ENCODE data around the gene RFPL3.
A peak's percentile ranks its signal among the peaks of the same experiment; 100 is the strongest.
"Not testable (repeated sequence)": the region's sequence is repeated elsewhere in the genome, so short reads cannot be mapped to it uniquely, and the experiment has no call there.

RFPL3 gene

DNA sequence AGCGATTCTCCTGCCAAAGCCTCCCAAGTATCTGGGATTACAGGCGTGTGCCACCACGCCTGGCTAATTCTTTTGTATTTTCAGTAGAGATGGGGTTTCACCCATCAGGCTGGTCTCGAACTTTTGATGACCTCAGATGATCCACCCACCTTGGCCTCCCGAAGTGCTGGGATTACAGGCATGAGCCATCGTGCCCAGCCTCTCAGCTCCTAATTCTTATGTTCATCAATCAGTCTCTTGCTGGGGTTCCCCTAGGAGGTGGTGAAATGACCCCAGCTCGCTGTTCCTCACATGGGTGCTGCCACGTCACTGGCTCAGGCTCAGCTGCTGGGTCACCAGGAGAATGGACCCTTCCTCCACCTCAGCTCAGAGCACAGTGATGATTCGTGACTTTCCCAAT is at the start of gene RFPL3:
Gene RFPL3 (plus strand): TSS at position 301 of the 400 bp plus-strand sequence. CDS start 205 bp downstream, outside the sequence.
- not testable (repeated sequence) for DNase-seq

DNA sequence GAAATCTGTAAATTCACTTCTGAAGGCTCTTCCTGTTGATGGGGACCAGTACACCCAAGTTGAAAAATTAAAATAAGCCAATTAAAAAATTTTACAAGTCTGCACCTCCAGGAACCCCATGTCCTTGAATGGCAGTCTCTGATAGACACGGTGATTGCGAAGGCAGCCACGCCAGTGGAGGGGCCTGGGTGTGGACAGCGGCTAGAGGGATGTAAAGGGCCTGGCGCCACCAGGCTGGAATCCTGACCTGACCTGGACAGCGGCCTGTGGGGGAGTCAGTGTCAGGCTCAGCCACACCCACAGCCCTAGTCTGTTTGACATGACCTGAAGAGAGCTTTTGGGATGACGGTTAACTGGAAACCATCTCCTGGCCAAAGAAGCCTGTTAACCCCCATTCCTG is 49.5 kb upstream of the RFPL3 start:
- DNase-seq: peak; percentile 35

DNA sequence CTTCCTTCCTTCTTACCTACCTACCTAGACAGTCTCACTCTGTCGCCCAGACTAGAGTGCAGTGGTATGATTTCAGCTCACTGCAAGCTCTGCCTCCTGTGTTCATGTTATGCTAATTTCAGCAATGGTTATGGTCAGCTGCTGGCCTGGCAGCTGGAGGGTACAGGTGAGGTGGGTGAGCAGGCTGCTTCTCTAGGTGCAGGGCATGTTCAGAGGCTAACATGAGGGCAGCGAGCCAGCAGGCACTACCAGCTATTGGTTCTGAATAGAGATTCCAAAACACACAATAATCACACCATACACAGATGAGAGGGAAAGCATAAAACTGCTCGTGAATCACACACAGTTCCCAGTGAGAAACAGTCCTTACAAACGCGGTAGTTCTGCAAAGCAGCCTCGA is 48.7 kb upstream of the RFPL3 start:
- DNase-seq: no peak

DNA sequence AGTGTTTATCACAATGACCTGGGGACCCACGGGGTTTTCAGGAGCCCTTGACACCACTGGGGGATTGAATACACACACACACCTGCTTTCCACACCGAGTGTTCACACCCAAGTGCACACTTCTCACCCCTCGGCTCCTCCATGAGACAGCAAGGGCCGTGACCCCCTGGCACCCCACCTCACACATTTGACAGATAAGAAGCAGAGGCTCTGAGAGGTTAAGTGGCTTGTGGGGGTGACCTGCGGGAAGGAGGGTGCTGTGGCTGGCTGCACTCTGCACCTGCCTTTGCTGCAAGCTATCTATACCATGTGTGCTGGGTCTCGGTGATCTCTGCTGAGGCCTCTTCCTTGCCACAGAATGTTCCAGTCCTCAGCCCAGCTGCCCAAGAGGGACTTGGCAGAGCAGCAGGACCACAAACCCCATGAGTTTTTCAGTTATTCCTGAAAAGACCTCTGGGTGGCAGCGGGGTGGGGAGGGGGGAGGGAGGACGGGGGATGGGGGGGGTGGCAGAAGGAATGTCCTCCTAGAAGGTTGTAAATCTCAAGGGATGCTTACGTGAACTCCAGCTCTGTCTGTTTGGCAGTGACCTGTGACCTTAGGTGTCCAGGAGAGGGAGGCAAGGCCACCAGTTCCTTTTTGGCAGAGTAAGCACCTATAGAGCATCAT is 47.9 kb upstream of the RFPL3 start:
- peak; percentile 48 for DNase-seq

DNA sequence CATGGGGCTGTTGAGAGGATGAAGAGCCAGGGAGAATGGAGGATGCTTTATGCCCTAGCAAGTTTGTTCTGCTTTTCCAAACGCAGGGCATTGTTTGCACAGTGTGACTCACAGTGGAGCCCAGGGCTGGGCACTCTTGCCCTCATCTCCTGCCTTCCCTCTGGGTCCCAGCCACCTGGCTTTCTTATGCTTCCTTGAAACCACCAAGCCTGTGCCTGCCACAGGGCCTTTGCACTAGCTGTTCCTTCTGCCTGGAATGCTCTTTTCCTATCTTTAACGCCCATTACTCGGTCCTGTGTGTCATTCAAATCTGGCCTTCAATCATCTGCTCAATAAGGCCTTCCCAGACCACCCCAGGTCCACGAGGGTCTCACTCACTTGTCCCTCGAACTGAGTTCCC is 46.9 kb upstream of the RFPL3 start:
- no peak for DNase-seq

DNA sequence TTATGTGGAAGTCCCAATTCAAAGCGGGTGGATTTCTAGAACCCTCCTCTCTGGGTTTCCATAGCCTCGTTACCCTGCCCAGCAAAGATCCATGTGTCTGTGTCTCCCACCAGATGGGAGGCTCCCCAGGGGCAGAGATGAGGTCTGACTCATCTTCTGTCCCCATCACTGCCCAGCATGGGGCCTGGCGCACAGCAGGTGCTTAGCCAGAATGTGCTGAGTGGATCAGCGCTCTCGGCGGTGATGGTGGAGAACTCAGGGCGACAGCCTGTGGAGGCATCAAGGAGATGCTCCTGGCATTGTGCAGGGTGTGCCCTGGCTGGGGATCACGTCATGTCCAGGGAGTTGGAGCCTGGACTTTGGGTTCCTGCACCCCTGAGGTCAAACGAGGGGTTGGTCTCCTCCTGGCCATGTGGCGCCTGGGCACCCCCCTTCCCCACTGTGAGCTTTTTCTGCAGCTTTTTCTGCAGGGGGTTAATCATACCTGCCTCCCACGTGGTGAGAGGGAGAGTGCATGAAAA is 46.1 kb upstream of the RFPL3 start:
- peak; percentile 33 for DNase-seq

DNA sequence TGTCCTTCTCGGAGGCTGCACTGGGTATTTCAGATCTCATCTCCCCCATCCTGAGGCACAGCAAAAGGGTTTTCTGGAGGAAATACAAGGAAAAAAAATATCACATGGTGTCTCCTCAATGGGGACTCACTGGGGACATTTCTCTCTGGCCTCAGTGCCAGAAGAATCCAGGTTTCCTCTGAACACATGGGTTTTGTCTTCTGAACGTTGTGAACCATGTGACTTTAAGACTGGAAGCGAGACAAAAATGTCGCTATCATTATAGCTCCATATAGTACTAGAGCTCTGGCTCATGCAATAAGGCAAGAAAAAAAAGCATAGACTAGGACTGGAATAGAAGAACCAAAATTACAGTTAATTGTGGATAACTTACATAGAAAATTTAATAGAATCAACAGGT is 44.9 kb upstream of the RFPL3 start:
- no peak for DNase-seq

DNA sequence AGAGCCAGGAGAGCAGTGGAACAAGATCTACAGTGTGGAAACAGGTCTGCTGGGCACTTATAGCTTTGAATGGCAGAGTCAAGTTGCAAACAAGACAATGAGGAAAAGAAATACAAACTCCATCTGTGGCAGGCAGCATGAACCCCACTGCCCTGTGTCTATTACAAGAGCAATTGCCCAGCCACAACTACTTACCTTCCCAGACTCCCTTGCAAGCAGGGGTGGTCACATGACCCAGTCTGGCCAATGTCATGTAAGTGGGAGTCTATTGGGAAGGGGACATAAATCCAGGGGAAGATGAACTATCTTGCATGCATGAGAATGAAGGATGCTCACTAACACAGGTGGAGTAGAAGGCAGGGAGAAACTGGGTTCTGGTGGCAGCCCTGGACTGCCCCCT is 44.1 kb upstream of the RFPL3 start:
- DNase-seq: no peak

DNA sequence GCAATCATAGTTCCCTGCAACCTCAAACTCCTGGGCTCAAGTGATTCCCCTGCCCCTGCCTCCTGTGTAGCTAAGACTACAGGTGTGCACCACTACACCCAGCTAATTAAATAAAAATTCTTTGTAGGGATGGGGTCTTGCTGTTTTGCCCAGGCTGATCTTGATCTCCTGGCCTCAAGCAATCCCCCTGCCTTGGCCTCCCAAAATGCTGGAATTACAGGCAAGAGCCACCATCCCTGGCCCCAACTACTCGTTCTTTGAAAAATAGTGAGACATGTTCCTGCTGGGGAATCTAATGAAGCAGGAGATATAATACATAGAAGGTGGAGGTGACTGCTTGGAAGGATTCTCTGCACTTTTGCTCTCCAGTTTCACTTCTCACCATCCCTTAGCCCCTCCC is 40.1 kb upstream of the RFPL3 start:
- DNase-seq: no peak

DNA sequence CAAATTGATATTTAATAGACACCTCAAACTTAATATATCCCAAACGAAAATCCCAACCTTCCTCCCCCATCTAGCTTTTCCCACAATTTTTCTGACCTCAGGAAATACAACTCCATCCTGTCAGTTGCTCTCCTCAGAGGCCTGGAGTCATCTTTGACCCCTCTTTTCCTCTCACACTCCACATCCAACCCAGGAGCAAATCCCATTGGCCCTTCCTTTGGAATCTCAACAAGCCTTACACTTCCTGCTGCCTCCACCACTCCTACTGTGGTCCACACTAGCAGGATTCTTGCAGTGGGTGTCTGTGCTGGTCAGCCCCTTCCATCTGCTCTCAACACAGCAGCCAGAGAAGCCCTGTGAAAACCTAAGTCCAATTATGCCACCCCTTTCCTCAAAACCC is 39.3 kb upstream of the RFPL3 start:
- no peak for DNase-seq

DNA sequence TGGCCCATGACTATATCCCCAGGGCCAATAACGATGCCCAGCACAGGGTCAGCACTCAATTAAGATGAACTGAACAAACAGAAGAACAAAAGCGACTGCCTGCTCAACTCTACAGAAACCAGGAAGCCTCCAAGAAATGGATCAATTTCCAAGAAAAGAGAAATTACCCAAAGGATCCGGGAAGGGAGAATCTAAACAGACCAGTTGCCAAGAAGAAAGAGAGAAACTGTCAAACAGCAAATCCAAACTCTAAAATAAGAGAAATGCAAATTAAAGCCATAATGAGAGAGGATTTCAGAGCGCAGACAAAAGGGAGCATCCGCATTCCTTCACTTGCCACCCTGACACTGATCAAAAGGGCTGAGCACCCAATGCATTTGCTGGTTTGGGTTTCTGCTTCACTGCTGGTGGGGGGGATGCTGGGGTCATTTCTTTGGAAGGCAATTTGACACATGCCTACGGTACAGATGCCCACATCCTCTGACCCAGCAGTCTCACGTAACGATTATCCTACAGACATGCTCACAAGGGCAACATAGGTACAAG is 37.7 kb upstream of the RFPL3 start:
- no peak for DNase-seq

DNA sequence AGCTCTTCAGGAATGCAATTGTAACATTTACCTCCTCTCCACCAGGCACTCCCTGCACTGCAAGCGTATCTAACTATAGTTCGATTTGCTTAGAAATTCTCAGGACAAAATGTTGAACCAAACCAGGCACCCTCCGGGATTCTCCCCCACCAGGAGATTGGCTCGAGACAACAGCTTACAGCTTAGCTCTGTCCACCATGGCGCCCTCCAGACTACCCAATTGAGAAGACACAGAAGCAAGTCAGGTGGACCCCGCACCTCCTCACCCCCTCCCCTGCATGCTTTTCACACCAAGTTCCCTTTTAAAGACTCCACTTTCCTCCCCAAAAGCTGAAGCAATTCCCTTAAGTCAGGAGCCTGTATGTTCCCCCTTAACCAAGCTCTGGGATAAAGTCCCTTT is 34.7 kb upstream of the RFPL3 start:
- peak; percentile 35 for DNase-seq

DNA sequence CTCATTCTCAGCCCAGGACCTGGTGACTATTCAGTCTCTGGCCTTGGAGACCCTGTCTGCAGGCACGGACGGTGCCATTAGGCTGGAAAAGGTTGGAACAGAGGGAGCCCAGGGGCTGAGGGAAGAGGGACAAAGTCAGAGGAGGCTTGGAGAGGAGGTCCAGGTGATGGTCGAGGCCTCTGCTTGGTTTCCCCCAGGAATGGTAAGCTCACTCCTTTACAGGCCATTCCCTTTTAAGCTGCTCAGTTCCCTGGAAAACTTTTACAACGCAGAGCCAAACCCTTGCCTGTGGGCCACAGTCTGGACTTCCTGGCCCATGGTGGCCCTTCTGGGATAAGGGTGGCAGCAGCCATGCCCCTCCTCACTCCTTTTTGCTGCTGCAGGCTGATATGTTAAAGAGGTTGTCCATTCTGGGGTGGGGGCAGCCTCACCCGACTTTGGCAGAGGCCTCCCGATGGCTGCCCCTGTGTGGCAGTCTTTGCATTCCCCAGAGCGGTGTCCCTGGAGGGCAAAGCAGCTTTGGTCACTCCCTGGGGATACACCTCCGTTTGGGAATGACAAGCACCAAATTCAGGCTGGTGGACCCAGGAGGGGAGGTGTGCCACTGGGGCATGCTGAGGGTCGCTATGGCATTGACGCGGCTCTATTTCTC is 34.0 kb upstream of the RFPL3 start:
- no peak for DNase-seq

DNA sequence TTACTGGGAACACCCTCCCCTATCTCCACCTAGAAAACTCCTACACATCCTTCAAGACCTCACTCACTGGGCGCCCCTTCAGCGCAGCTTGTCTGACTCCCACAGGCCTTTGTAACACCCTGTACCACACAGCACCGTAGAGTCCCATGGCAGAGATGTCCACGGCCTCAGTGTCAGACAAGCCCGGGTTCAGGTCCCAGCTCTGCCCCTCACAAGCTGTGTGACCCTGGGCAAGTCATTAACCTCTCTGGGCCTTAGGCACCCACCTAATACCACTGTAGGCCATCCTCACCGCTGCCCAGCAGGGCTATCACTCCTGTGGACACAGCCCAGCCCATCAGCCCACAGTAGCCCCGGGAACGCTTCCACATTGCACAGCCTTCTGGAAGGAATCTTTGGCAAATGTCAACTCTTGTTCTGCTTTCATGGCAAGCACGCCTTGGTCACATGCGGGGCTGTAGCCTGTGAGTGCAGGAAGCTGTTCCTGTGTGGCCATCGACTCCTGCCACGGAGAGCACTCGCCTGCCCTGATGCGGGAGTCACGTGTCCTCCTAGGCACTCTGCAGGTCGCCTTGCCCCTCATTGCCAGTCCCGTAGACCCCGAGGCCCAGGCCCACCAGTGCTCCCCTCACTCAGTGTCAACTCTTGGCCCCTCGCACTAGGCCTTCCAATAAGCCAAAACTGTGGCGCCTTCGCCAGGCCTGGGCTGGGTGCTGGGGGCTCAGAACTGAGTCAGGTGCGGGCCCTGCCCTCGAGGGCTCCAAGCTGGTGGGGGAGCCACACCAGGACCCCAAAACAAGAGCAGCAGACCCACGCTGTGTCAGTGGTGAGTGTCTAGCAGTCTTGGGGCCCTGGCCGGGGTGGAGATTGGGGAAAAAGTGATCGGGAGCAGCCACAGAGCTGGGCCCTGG is 32.9 kb upstream of the RFPL3 start:
- peak; percentile 45 for DNase-seq

DNA sequence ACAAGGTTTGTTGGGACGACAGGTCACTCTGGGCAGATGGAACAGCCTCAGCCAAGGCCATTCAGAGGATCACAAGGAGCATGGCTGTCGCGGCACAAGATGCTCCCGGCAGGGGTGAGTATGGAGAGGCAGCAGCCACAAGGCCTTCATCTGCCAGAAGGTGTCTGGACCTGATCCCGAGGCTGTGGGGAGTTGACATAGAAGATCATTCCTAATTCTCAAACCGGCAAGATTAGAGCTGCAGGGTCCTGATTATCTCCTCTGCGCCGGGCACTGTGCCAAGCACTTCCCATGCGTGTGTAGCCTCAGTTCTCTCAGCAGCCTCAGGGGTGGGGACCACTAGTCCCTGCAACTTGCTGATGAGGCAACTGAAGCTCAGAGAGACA is 32.3 kb upstream of the RFPL3 start:
- no peak for DNase-seq

DNA sequence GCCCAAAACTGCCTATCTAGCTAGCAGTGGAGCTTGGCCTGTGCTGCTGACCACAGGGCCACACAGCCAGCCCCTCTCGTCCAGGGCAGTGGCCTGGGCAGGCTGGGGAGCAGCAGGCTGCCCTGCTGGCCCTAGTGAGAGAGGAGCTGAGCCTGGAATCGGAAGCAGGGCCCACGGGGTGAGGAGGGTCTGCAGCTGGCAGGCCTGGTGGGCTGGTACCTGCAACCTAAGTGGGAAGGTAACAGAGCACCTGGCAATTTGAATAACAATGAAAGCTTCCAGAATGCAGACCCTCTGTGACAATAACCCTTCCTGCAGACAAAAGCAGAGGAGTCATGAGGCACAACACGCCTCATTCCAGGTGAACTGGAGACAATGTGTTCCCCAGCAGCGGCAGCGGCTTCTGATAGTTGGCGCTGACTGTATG is 31.8 kb upstream of the RFPL3 start:
- peak; percentile 39 for DNase-seq

DNA sequence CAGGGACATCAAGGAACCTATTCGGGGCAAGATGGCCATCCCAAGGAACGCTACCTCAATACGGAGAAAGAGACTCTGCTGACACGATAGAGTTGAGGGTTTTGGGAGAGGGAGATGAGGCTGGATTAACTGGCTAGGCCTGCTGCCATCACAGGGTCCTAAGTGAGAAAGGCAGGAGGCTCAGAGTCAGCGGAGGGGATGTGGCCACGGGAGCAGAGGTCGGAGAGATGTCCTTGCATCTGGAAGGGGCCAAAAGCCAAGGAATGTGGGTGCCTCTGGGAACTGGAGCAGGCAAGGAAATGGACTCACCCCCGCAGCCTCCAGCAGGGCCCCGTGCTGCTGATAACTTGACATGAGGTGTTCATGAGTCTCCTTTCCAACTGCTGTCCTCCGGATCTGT is 31.0 kb upstream of the RFPL3 start:
- no peak for DNase-seq

DNA sequence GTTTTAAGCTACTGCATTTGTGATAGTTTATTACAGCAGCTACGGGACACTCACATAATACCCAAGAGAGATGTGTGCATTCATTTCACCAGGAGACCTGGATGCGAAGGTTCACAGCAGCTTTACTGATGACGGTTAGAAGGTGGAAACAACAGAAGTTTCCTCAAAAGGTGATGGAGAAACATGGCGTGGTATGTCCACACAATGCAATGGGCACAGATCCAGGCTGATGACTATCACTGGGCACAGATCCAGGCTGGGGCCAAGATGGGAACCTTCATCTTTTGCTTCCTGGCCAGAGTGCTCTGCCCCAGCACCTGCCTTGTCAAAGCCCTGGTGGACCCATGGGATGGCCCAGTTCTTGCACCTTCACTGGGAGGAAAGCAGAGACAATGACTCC is 30.6 kb upstream of the RFPL3 start:
- peak; percentile 15 for DNase-seq

DNA sequence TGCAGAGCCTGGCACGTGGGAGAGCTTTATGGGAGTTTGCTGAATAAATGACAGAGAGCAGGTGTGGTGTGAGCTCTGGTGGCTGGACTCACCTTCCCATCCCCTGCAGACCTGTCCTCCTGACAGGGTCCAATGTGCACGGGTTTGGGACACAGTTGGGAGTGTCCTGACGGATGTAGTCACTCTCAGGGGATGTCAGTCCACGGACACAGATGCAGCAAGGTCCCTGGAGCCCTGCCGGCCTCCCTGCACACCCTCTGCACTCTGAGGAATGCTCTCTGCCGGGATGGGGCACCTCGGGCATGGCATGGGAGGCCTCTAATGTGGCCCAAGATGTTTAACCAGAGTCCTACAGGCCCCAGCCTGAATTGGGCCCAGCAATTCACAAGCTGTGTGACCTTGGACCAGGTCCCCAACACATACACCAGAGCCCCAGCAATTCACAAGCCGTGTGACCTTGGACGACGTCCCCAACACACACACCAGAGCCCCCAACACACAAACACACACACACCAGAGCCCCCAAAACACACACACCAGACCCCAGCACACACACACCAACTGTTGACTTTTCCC is 30.0 kb upstream of the RFPL3 start:
- peak; percentile 48 for DNase-seq

DNA sequence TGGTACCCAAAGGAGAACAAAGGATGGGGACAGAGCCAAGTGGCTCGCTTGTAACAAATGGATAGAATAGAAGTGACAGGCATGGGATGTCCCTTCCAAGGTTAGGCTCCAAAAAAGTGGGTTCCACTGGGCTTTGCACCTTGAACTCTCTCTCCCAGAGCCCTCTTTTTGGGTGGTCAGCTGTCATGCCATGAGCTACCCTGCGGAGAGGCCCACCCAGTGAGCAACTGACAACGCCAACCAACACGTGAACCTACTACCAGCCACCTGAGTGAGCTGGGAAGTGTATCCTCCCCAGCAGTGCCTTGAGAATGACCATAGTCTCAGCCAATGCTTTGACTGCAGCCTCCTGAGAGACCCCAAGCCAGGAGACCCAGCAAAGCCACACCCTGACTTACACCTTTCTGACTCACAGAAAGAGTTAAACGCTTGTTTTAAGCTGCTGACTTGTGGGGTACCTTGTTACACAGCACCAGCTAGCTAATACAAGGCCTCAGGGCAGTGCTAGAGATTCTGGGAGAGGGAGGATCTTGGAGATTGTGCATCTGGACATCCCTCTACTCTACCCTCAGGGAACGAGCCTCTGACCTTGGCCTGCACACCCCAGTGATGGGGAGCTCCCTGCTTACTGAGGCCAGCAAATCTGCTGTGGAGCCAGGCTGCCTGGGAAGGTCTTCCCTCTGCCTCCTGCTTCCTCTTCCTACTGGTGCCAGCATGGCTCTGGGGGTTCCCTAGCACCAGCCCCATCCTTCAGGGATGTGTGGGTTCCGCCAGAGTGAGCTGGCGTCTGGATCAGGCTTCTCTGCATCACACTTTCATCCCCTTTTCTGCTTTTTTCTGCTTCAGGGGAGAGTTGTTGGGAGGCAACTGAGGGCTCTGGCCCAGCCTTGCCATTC is 29.1 kb upstream of the RFPL3 start:
- peak; percentile 41 for DNase-seq

DNA sequence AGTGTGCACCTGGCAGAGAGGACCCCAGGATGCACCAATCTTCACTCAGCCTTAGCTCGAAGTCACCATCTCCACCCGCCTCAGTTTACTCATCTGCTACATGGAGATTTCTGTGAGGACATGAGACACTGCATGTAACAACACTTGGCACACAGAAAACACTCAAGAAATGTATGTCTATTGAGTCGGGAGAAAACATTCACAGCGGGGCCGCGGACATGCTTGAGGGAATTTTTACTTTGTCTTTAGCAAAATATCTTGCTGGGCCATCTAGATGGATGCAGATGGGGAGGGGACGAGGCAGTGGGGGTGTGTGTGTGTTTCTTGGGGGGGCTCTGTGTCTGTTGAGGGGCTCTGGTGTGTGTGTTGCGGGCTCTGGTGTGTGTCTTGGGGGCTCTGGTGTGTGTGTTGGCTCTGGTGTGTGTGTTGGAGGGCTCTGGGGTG is 28.4 kb upstream of the RFPL3 start:
- DNase-seq: no peak
